IPS-11a (cell line): ENCODE measurements around the gene RPS6KL1.

ENCODE experiments used
- H3K4me3 ChIP-seq: one replicate; pipeline ENCODE4 v1.5.1; 2013; ENCODE audit warnings: low read depth, low read length, control low read depth

The RPS6KL1 gene

DNA sequence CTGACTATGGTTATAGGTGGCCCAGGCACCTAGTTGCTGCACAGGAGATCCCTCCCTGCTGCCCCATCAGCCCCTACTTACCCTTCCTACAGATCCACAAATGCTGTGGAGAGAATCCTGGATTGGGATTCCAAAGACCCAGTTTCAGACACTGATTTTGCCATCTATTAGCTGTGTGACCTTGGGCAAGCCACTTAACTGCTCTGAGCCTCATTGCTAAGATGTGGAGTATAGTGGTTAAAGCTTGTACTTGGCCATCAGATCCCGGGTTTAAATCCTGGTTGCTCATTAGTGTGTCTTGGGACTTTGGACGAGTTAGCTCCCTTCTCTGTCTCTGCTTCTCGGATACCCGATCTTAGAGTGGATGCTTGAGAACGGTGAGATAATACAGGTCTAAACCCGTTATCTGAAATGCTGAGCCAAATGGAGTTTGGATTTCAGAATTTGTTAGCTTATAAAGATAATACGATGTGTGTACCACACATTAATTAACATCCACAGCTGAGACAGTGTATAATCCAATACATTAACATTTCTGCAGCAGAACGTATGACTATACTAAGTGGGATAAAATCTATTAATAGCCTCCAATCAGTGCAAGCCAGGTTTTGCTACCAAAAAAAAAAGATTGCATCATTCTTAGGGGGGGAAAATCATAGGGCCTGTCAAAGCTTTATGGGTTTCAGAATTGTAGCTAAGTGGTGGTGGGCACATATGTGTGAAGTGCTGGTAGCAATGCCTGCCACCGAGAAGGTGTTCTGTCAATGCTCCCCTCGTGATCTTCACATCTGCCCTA is 63.1 kb downstream of the RPS6KL1 start:
- no peak overlapping the region for H3K4me3 ChIP-seq

- H3K4me3 ChIP-seq = no peak overlapping the region
Observed at GRCh38 chr14:74858022-74858421, 65.0 kb downstream of the RPS6KL1 start.

GRCh38 chr14:74856366-74856765 is 66.7 kb downstream of the RPS6KL1 start:
- no peak overlapping the region for H3K4me3 ChIP-seq

- no peak overlapping the region for H3K4me3 ChIP-seq
Observed at GRCh38 chr14:74855945-74856344, 67.1 kb downstream of the RPS6KL1 start.

DNA sequence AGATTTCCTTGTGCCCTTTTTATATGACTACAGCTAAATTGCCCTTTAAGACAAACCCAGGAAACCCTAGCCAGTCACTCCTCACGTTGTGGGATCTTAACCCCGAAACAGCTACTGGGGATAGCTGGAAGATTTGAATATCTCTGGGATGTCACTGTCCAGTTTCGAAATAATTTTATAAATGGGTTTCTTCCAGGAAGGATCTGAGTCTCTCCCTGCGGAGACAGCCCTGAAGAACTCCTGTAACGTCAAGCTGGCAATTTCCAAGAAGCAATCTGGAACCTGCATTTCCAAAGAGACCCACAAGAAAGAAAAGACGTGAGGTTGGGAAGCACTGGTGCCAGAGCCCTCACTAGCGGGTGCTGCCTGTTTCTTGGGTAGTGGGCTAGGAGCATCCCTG is 68.0 kb downstream of the RPS6KL1 start:
- H3K4me3 ChIP-seq = no peak overlapping the region
